ENCODE measurements around the gene GCH1.

- no peak for TF ChIP-seq CTCF (IDR thresholded peaks at IDR 0.05 in 2 of 3, conservative IDR thresholded peaks at IDR 0.05 in 1 of 3; ENCODE audit: borderline replicate concordance in 1 of 3, insufficient read depth in 1 of 3, low read depth in 2 of 3, low read length in 2 of 3)
- no peak for TF ChIP-seq CEBPB (IDR thresholded peaks at IDR 0.05; ENCODE audit: low read depth)
- TF ChIP-seq SP1 (IDR thresholded peaks at IDR 0.05; ENCODE audit: low read depth) = no peak
- TF ChIP-seq POLR2A (IDR thresholded peaks at IDR 0.05; ENCODE audit: borderline replicate concordance, extremely low read depth, insufficient read depth, insufficient read length) = no peak
- TF ChIP-seq POLR2AphosphoS5 (IDR thresholded peaks at IDR 0.05; ENCODE audit: low read depth, low read length) = no peak
- TF ChIP-seq ZFX (IDR thresholded peaks at IDR 0.05) = no peak
- TF ChIP-seq MAX (IDR thresholded peaks at IDR 0.05) = no peak
- TF ChIP-seq EZH2 (IDR thresholded peaks at IDR 0.05) = no peak
- no peak for TF ChIP-seq TCF7L2 (IDR thresholded peaks at IDR 0.05; ENCODE audit: borderline replicate concordance, extremely low read depth, insufficient read depth, insufficient read length)
Measured at GRCh38 chr14:54927551-54927950, 24.9 kb upstream of the GCH1 start.
